ENCODE results near the gene LTO1. TPM values are rescaled to one million over a fixed set of nuclear protein-coding genes. Genes with fewer than 3 reads are reported as not detected.

The LTO1 gene
- total RNA-seq, 1 experiment from 2014 or later = 25.3 TPM

DNA sequence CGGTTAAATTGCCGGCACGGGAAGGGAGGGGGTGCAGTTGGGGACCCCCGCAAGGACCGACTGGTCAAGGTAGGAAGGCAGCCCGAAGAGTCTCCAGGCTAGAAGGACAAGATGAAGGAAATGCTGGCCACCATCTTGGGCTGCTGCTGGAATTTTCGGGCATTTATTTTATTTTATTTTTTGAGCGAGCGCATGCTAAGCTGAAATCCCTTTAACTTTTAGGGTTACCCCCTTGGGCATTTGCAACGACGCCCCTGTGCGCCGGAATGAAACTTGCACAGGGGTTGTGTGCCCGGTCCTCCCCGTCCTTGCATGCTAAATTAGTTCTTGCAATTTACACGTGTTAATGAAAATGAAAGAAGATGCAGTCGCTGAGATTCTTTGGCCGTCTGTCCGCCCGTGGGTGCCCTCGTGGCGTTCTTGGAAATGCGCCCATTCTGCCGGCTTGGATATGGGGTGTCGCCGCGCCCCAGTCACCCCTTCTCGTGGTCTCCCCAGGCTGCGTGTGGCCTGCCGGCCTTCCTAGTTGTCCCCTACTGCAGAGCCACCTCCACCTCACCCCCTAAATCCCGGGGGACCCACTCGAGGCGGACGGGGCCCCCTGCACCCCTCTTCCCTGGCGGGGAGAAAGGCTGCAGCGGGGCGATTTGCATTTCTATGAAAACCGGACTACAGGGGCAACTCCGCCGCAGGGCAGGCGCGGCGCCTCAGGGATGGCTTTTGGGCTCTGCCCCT lies 34.7 kb downstream of the LTO1 start:
- Histone ChIP-seq H2AK5ac (ENCODE audit: insufficient read length, low read length) (no peak overlapping the region), H2BK5ac (ENCODE audit: insufficient read length, low read length) (no peak overlapping the region), H3K27ac (ENCODE audit: insufficient read length, low read depth, low read length) (no peak overlapping the region), H3K56ac (ENCODE audit: insufficient read length, low read depth, low read length) (no peak overlapping the region), H2BK15ac (ENCODE audit: low read depth, low read length) (no peak overlapping the region), H3K23ac (ENCODE audit: insufficient read length, low read depth, low read length) (no peak overlapping the region), H3K27me3 (ENCODE audit: insufficient read depth, low read length) (peaks cover 3% of the 10 kb centered on the region; the same call in 1 of the 2 replicates), H2AFZ (ENCODE audit: low read length) (no peak overlapping the region), H2BK20ac (ENCODE audit: low read depth, low read length, poor library complexity, severe bottlenecking) (no peak overlapping the region), H4K20me1 (ENCODE audit: control insufficient read depth, insufficient read depth, insufficient read length) (no peaks in the 10 kb centered on the region), H3T11ph (ENCODE audit: low read length) (no peak overlapping the region), H2BK12ac (ENCODE audit: insufficient read length, low read depth, low read length) (peak overlapping the region; percentile 77), H3K4ac (ENCODE audit: low read depth, low read length) (peak overlapping the region; percentile 8; the same call in 1 of the 2 replicates), H3K14ac (ENCODE audit: insufficient read depth, low read length) (peak overlapping the region; percentile 92), H3K9ac (ENCODE audit: extremely low read depth, insufficient read length, low read length) (peak overlapping the region; percentile 42), H3K9me3 (ENCODE audit: control insufficient read depth, low read depth, low read length) (no peaks in the 10 kb centered on the region), H2BK120ac (ENCODE audit: low read depth, low read length, poor library complexity, severe bottlenecking) (peak overlapping the region; percentile 39), H3K4me1 (ENCODE audit: insufficient read depth, low read length) (no peaks in the 10 kb centered on the region), H3K4me2 (ENCODE audit: insufficient read depth, insufficient read length, low read length) (peak overlapping the region; percentile 84), H3K23me2 (ENCODE audit: insufficient read length, low read depth, low read length, poor library complexity, severe bottlenecking) (peaks cover 21% of the 10 kb centered on the region), H3K79me2 (ENCODE audit: insufficient read depth, low read length) (no peaks in the 10 kb centered on the region), H4K5ac (ENCODE audit: insufficient read length, low read depth, low read length) (no peak overlapping the region), H4K91ac (ENCODE audit: insufficient read length, low read depth, low read length) (peak overlapping the region; percentile 48), H3K79me1 (ENCODE audit: insufficient read depth, low read depth, low read length, poor library complexity, severe bottlenecking) (peaks cover 3% of the 10 kb centered on the region), H3K18ac (ENCODE audit: insufficient read length, low read depth, low read length) (peak overlapping the region; percentile 93), H4K8ac (replicated peaks; ENCODE audit: insufficient read length, low read depth, low read length) (no peak overlapping the region)
- peak; percentile 31 for DNase-seq
- peak overlapping the region in 2 of 3 experiments; percentile 89 to 97; a peak in 3 of 7 replicates for H3K27ac Mint-ChIP-seq
- peaks cover 4 to 22% (median 16%) of the 10 kb centered on the region in 3 experiments; a peak in 6 of 7 replicates for H3K36me3 Mint-ChIP-seq (ENCODE audit: insufficient read depth in 1 of 3, low read depth in 3 of 3)
- WGBS (ENCODE audit: extremely low coverage, insufficient read length, low lambda C conversion rate) = no CpG with 5 or more reads among the region's 43 CpGs
- no peaks in the 10 kb centered on the region for H3K9me3 Mint-ChIP-seq
- peak overlapping the region; percentile 70 to 94 for H3K4me3 Mint-ChIP-seq
- H3K4me1 Mint-ChIP-seq = peaks cover 21 to 29% of the 10 kb centered on the region in 2 experiments
- H3K27me3 Mint-ChIP-seq (ENCODE audit: low read depth) = peaks cover 16% of the 10 kb centered on the region
- TF ChIP-seq, protein P1, sequence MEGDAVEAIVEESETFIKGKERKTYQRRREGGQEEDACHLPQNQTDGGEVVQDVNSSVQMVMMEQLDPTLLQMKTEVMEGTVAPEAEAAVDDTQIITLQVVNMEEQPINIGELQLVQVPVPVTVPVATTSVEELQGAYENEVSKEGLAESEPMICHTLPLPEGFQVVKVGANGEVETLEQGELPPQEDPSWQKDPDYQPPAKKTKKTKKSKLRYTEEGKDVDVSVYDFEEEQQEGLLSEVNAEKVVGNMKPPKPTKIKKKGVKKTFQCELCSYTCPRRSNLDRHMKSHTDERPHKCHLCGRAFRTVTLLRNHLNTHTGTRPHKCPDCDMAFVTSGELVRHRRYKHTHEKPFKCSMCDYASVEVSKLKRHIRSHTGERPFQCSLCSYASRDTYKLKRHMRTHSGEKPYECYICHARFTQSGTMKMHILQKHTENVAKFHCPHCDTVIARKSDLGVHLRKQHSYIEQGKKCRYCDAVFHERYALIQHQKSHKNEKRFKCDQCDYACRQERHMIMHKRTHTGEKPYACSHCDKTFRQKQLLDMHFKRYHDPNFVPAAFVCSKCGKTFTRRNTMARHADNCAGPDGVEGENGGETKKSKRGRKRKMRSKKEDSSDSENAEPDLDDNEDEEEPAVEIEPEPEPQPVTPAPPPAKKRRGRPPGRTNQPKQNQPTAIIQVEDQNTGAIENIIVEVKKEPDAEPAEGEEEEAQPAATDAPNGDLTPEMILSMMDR (conservative IDR thresholded peaks at IDR 0.05) = no peak
